Heart right ventricle (tissue), 16 donors: ENCODE measurements around the gene XPO4. TPM values are rescaled to one million over a fixed set of nuclear protein-coding genes. Genes with fewer than 3 reads are reported as not detected.

Source experiments
- ATAC-seq, 8 donors: fragments of 200-7000 bp; cut with Tn5 transposase; one replicate each; pipeline ENCODE4 v1.9.1; 2020; ENCODE audit warnings: mild to moderate bottlenecking in 8 of 8, moderate library complexity in 8 of 8, moderate number of reproducible peaks in 1 of 8
- DNase-seq, 2 donors: peaks; one replicate each; pipeline ENCODE4 v3.0.0-alpha.2; 2020
- H3K27ac ChIP-seq, 10 donors: fragments of 200-600 bp; sonication (generic) in 2 of 10; one replicate each; pipeline versions ENCODE4 v1.5.0 to v1.8.0; 2020 to 2022; ENCODE audit warnings: mild to moderate bottlenecking in 3 of 10
- H3K27me3 ChIP-seq, 7 donors: fragments of 200-600 bp; one replicate each; pipeline ENCODE4 v1.8.0; 2021 to 2022; ENCODE audit warnings: mild to moderate bottlenecking in 2 of 7
- H3K36me3 ChIP-seq, 9 donors: fragments of 200-600 bp; sonication (generic) in 1 of 9; one replicate each; pipeline versions ENCODE4 v1.5.0 to v1.8.0; 2020 to 2022; ENCODE audit warnings: mild to moderate bottlenecking in 2 of 9
- H3K4me1 ChIP-seq, 9 donors: fragments of 200-600 bp; sonication (generic) in 1 of 9; one replicate each; pipeline versions ENCODE4 v1.5.0 to v1.8.0; 2020 to 2022; ENCODE audit warnings: mild to moderate bottlenecking in 4 of 9
- H3K4me3 ChIP-seq, 10 donors: fragments of 200-600 bp; sonication (generic) in 2 of 10; one replicate each; pipeline versions ENCODE4 v1.5.0 to v1.8.0; 2020 to 2022; ENCODE audit warnings: mild to moderate bottlenecking in 7 of 10, moderate library complexity in 2 of 10
- H3K9me3 ChIP-seq, 11 donors: fragments of 200-600 bp in 10 of 11; sonication (generic) in 2 of 11; one replicate each; pipeline versions ENCODE4 v1.5.0 to v1.8.0; 2013 to 2022; ENCODE audit warnings: mild to moderate bottlenecking in 2 of 11, control low read depth in 1 of 11, moderate library complexity in 1 of 11
- WGBS, 2 donors: extraction: QIAGEN DNeasy Blood & Tissue Kit; methylation state at CpG; one replicate each; pipeline ENCODE4 v1.1.7; 2013; ENCODE audit warnings: inconsistent platforms in 1 of 2; 5-methylcytosine and 5-hydroxymethylcytosine counted together
- intact Hi-C, 10 donors: fragments of 100-400 bp; cut with DNase I; formaldehyde crosslinking; loops; one replicate each; pipeline versions ENCODE4 v1.11.1 to v1.14.2; 2022
- polyA plus RNA-seq, 2 donors: library from polyadenylated mRNA; stranded (reverse); fragments of 200-250 nt; gene quantifications; one replicate each; pipeline ENCODE4 v1.2.3, GENCODE V29; 2013
- total RNA-seq, 10 donors: library from RNA; stranded (reverse); fragmentation: NEBNext Ultra II Directional in 3 of 10; extraction: Animal tissue kit (Norgen Biotek cat#: 25700) in 3 of 10; gene quantifications; one replicate each; pipeline versions ENCODE4 v1.2.1 to v1.2.4, GENCODE V29; 2021 to 2023
- TF ChIP-seq, protein P1 (sequence below), 9 donors: fragments of 200-600 bp; sonication (generic) in 2 of 9; IDR thresholded peaks; one replicate each; pipeline versions ENCODE4 v1.5.0 to v1.8.0; 2021 to 2022; ENCODE audit warnings: antibody characterized with exemption in 9 of 9, mild to moderate bottlenecking in 5 of 9, moderate library complexity in 1 of 9
- donor health status: Arrhythmogenic right ventricular cardiomyopathy.
- donor health status: ischemic (EF 13 %, LVEDD 7.1; RV severe dilation, severe dysfunction).
- donor health status: healthy with polysubstance abuse.
- donor health status: DM: no; HTN: yes; CAD: no.
- donor health status: DM: no; HTN: no; CAD: no.
- donor health status: ischemic (EF 25% LVEDD 6.9; RV normal size, moderate dysfunction).
- donor health status: ischemic (EF 25% LVEDD 5.7; RV mildly dilated, moderate dysfunction).
- donor health status: healthy.
- donor health status: DM: yes; HTN: yes; CAD: no.
- donor health status: Ischemic cardiomyopathy.
- donor health status: ischemic (EF 35%, LVEDD 5.7; RV mildly dilated, moderate dysfunction).
- donor health status: nonischemic (EF 11% LVEDD 7.7; RV severe dilation, severe dysfunction).
- donor health status: DM: yes; HTN: yes; CAD: no.
- donor health status: PGD.
- donor health status: ischemic (EF 29% LVEDD 5.4; RV normal size, mild dysfunction).
- donor health status: nonischemic (EF 23%, LVEDD 6.1; RV moderate dilation, normal function).

The XPO4 gene
- total and polyA plus RNA-seq, 12 donors = 3.5 to 68.1 (median 37.1) TPM

- H3K27me3 ChIP-seq = no peaks in the 10 kb centered on the region
- intact Hi-C loops = no loop called here
- DNase-seq = peak in 1 of 2 donors; percentile 74
- no peaks in the 10 kb centered on the region for H3K9me3 ChIP-seq
- peak overlapping the region in 7 of 10 donors; percentile 5 to 76 (median 40) for H3K27ac ChIP-seq
- H3K36me3 ChIP-seq = peaks cover 0 to 51% (median 4%) of the 10 kb centered on the region in 9 donors
- ATAC-seq = peak; percentile 85 to 96 (median 92)
- 10 to 15% methylated on average over 6 of the region's 6 CpGs for WGBS, 2 donors
- TF ChIP-seq, protein P1, sequence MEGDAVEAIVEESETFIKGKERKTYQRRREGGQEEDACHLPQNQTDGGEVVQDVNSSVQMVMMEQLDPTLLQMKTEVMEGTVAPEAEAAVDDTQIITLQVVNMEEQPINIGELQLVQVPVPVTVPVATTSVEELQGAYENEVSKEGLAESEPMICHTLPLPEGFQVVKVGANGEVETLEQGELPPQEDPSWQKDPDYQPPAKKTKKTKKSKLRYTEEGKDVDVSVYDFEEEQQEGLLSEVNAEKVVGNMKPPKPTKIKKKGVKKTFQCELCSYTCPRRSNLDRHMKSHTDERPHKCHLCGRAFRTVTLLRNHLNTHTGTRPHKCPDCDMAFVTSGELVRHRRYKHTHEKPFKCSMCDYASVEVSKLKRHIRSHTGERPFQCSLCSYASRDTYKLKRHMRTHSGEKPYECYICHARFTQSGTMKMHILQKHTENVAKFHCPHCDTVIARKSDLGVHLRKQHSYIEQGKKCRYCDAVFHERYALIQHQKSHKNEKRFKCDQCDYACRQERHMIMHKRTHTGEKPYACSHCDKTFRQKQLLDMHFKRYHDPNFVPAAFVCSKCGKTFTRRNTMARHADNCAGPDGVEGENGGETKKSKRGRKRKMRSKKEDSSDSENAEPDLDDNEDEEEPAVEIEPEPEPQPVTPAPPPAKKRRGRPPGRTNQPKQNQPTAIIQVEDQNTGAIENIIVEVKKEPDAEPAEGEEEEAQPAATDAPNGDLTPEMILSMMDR (IDR thresholded peaks at IDR 0.05) = no peak
- H3K4me3 ChIP-seq = peak overlapping the region in 4 of 10 donors; percentile 4 to 34 (median 20)
- H3K4me1 ChIP-seq = peaks cover 0 to 52% (median 21%) of the 10 kb centered on the region in 9 donors
Measured at GRCh38 chr13:20843166-20843565, 59.4 kb downstream of the XPO4 start.

DNA sequence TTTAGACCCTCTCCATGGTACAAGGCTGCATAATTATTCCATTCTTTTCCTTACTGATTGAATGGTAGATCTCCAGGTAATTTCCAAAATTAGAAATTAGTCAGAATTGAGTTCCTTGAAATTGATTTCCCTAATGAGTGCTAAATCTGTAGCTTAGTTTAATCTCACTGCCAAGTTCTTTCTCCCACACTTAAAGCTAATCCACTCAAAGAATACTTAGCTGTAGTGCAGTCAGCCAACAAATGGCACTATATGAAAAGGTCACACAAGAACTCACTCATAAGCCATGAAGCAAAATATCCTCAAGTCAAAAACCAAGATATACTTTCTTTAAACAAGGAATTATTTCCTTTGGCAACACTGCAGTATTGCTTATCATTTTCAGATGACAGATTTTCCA is 62.0 kb downstream of the XPO4 start:
- TF ChIP-seq, protein P1 (IDR thresholded peaks at IDR 0.05) = no peak
- Histone ChIP-seq H3K36me3 (peaks cover 0 to 77% (median 25%) of the 10 kb centered on the region in 9 donors), H3K4me3 (peak overlapping the region in 1 of 10 donors; percentile 9), H3K4me1 (peaks cover 0 to 37% (median 11%) of the 10 kb centered on the region in 9 donors), H3K27me3 (no peaks in the 10 kb centered on the region), H3K9me3 (no peaks in the 10 kb centered on the region), H3K27ac (peak overlapping the region in 8 of 10 donors; percentile 5 to 76 (median 38))
- DNase-seq (no peak), ATAC-seq (peak in 1 of 8 donors; percentile 70)
- intact Hi-C loops = no loop called here

GRCh38 chr13:20833900-20834679 is 68.5 kb downstream of the XPO4 start:
- TF ChIP-seq, protein P1 (IDR thresholded peaks at IDR 0.05) = no peak
- Histone ChIP-seq H3K9me3 (no peaks in the 10 kb centered on the region), H3K4me3 (no peak overlapping the region), H3K27me3 (no peaks in the 10 kb centered on the region), H3K27ac (peak overlapping the region in 4 of 10 donors; percentile 11 to 82 (median 53)), H3K4me1 (peaks cover 0 to 6% (median 0%) of the 10 kb centered on the region in 9 donors), H3K36me3 (peaks cover 0 to 67% (median 33%) of the 10 kb centered on the region in 9 donors)
- WGBS, 2 donors = 89 to 91% methylated on average over 7 of the region's 7 CpGs
- no peak for ATAC-seq
- intact Hi-C loops = no loop called here
- no peak for DNase-seq

DNA sequence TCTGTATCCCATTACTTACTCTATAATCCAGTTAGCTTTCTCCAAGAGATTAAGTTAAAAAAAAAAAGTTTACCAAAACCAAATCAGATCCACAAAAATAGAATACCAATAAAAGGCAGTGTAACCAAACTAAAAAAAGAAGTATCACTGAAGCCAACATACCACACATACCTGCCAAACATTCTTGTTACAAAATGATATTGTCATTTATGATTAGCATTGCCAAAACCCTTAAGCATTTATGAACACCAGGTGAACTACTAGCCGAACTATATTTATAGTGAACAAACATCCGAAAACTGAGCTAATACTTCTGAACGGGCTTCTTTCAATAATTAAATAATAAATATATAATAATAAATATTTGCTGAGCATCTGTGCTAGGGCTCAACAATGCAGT is 69.7 kb downstream of the XPO4 start:
- H3K27me3 ChIP-seq = no peaks in the 10 kb centered on the region
- TF ChIP-seq, protein P1 (IDR thresholded peaks at IDR 0.05) = no peak
- H3K9me3 ChIP-seq = no peaks in the 10 kb centered on the region
- peaks cover 0 to 54% (median 30%) of the 10 kb centered on the region in 9 donors for H3K36me3 ChIP-seq
- peak overlapping the region in 9 of 10 donors; percentile 15 to 82 (median 67) for H3K27ac ChIP-seq
- peaks cover 0 to 15% (median 3%) of the 10 kb centered on the region in 9 donors for H3K4me1 ChIP-seq
- ATAC-seq = peak in 3 of 8 donors; percentile 35 to 61 (median 58)
- H3K4me3 ChIP-seq = peak overlapping the region in 7 of 10 donors; percentile 23 to 52 (median 42)
- no peak for DNase-seq
- WGBS, 2 donors = 48 to 71% methylated on average over 3 of the region's 3 CpGs
- intact Hi-C loops = no loop called here
